IPS DF 4.7 (cell line): ENCODE results near the gene PACS2.
"Not testable (repeated sequence)": the region's sequence is repeated elsewhere in the genome, so short reads cannot be mapped to it uniquely, and the experiment has no call there.

ENCODE experiments used
- DNase-seq: peaks from one replicate; pipeline ENCODE4 v3.0.0-alpha.2; 2013; ENCODE audit warnings: low spot score; ENCODE audit errors: extremely low read depth

PACS2 gene

DNA sequence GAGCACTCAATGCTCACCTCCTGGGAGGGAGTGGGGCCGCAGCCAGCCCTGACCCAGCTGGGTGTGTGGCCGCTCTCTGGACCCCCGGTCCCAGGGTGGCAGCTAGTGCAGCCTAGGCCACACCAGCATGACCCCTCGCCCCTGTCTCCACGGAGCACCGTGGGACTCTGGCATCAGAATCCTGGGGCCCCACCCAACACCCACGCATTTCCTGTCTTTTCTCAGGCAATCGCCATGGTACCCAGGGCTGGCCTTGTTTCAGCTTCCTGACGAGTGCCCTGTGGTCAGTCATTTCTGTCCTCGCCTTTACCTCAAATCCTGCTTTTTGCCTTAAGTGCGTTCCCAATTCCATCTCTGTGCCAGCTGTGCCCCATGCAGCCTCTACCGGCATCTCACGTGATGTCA lies 15.9 kb downstream of the PACS2 start:
- DNase-seq: no peak

GRCh38 chr14:105331575-105332349 lies 17.2 kb downstream of the PACS2 start:
- DNase-seq: no peak

DNA sequence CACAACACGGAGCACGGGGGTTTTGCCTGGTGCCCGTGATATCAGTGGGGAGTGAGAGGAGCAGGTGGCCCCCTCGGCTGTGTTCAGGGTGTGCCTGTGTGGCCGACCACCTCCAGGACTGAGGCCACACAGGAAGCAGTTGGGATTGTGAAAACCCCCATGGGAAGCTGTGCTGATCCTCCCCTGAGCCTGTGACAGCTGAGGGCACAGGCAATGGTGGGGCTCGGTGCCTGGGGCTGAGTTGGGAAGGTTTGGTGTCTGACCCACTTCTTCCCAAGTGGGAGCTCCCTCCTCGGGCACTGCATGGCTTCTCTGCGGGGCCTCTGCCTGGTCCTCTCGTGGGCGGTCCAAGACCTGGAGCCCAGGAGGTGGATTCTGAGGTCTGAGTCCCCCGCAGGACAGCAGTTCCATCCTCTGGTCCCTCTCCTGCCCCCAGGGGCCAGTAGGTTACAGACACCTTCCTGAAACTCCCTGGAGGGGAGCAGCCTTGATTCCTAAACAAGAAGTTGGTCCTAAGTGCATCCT lies 17.9 kb downstream of the PACS2 start:
- DNase-seq: no peak

DNA sequence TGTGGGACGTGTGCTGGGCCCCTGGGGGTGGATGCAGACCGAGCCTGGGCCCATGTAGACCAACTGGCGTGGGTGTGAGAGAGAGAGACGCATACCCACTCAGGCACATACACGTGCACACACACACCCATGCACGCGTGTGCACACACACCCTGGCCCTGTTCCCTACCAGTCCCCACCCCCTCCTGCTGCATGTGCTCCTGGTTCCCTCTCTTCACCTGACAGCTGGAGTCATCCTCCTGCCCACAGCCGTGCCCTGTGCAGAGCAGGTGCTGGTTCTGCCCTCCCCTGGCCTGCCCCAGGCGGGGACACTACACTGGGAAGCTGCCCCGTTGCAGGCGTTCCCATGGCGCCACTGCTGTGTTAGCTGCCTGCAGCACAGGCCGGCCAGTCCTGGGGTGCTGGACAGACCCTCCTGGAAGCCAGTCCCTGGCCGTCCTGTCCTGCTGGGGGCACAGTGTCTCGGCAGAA lies 18.5 kb downstream of the PACS2 start:
- no peak for DNase-seq

GRCh38 chr14:105333613-105334364 lies 19.2 kb downstream of the PACS2 start:
- DNase-seq: no peak

DNA sequence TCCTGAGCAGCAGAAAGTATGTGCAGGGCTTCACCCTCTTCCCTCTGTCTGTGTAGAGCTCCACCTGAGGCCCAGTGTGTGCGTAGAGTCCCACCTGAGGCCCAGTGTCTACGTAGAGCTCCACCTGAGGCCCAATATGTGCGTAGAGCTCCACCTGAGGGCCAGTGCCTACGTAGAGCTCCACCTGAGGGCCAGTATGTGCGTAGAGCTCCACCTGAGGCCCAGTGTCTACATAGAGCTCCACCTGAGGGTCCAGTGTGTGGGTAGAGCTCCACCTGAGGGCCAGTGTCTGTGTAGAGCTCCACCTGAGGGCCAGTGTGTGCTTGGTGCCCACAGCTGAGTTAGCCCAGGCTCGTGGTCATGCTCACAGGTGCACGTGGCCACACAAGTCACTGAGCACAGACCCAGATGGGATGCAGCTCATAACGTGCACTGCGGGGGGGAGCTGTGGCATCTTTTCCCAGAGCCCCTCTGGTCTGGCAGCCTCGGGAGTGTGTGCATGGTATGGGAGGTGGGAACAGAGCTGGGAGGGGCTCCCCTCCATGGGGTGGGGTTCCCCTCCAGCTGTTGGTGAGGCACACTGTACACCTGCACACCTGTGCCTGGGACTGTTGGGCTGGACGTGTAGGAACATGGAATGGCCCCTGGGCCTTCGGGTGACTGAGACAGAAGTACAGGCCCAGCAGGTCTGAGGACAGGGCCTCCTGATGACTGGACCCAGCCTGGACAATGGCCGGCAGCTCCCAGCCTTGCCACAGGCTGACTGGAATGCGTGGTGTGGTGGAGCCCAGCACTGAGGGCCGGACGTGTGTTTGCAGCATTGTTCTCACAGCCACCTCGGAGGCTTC lies 20.1 kb downstream of the PACS2 start:
- no peak for DNase-seq

- DNase-seq: not testable (repeated sequence)
These were observed 20.6 kb downstream of the PACS2 start for GRCh38 chr14:105335231-105335542.

GRCh38 chr14:105335735-105336476 lies 21.4 kb downstream of the PACS2 start:
- DNase-seq: no peak

- DNase-seq: no peak
These were observed 22.1 kb downstream of the PACS2 start for GRCh38 chr14:105336477-105337287.

DNA sequence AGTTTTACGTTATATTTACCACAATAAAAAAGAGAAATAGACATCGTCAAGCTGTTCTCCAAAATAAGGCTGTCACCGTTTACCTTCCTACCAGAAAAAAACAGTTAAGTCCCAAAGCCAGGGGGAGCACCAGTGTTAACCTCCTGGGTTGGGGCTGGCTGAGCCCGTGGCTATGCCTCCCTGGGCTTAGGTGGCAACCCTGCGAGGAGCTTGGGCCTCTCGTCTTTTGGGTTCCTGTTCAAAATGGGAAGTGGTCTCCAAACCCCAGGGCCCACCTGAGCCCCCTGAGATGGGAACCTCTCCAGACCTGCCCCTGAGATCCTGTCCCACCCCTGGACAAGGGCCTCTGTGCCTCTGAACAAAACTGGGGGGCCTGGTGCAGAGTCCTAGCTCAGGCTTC lies 22.9 kb downstream of the PACS2 start:
- no peak for DNase-seq

DNA sequence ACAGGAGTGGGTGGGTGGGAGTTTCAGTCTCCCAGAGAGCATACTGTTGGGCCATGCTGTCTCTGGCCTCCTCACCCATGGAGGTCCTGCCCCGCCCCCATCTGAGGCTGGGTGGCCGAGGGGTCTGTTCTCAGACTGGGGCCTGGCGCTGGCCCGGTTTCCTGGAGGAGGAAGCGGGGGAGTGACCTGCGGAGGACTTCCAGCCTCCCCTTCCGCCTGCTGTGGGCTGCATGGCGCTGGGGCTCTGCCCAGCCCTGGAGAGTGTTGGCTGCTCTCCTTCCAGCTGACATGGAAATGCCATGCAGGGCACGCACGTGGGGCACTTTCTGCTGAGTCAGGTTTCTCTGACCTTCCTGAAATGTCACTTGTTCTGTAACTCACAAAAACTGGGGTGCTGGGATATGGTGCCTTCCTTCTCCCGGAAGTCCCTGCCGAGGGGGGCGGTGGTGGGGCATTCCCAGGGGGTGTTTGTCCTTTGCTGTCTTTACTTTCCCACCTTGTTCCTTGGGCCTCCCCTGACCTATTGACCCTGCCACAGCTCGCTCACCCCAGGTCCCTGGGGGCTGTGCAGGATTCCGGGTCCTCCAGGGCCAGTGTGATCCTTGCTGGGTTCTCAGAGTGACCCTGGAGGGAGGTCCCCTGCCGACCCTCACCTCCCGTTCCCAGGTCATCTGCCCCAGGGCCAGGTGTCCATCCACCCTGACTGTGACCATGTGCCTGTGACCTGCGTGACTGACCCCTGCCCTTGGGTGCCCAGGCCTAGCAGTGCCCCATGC lies 23.6 kb downstream of the PACS2 start:
- DNase-seq: no peak

DNA sequence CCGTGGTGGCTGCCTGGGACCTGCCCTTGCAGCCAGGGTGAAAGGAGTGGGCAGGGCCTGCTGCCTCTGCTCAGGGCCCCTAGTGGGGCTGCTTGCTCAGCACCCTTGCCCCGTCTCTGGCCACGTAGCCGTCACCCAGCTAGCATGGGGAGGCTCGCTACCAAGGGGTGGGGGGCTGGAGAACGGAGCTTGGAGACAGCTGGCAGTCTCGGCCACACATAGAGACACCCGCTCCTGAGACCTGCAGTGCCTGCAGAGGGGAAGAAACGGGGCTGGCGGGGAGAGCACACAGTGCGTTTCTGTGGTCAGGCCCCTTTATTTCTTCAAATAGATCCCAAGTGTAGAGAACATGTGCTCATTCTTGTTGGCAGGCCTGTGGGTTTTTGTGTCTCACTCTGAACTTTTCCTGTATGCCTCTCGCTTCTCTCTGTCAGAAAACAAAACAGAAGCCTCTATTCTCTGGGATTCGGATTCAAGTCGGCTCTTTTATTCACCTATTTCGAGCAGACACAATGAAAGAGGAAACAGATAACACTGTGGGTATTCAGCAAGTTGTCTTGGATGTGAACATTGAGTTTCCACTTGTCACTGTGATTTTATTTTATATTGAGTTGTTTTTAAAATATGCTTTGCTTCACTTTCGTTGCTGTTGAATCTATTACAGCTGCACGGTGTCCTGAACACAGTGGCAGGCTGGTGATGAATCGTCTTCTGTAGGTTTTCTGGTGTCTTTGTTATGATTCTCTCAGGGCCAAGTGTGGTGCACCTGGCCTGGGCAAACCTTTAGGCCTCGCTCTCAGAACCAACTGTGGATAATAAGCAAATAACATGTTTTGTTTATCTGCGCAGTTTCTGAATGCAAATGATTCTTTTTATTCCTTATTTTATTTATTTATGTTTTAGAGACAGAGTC lies 26.5 kb downstream of the PACS2 start:
- no peak for DNase-seq

DNA sequence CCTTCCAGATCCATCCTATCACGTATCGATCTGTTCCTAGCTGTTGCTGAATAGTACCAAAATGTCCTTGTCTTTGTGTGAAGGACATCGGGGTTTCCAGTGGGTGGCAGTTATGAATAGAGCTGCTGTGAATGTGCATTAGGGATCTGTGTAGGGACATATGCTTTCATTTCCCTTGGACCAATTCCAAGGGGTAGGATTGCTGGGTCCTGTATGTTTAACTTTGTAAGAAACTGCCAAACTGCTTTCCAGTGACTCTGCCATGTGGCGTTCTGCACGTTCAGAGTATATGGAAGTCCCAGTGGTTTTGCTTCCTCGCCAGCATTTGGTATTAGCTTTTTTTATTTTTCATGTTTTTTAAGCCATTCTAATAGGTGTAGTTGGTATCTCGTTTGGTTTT lies 28.6 kb downstream of the PACS2 start:
- no peak for DNase-seq

GRCh38 chr14:105346200-105346533 lies 31.6 kb downstream of the PACS2 start:
- no peak for DNase-seq

DNA sequence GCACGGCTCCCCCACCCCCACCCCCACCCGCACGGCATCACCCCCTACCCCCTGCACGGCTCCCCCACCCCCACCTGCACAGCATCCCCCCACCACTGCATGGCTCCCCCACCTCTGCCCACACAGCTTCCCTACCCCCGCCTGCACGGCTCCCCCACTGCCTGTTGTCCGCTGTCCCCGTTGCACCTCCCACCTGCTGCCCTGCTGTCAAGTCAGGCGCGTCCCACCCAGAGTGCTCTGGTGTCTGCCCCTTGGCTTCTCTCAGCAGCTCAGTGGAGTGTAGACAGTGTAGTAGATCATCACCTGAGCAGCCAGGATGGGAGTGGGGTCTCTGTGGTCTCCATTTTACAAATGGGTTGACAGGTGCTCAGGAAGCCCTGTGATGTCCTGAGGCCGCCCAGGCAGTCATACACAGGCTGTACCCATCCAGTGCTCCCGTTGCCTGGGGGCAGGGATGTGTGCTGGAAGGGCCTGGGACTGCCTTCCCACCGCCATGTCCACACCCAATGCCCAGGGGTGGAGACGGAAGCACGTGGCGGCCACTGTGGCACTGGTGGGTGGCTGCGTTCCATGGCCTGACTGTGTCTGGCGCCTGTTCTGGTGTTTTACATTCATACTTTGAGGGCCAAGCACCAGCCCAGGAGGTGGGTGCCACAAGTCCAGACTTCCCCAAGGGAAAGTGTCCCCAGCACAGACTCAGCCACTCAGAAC lies 32.5 kb downstream of the PACS2 start:
- DNase-seq: no peak

DNA sequence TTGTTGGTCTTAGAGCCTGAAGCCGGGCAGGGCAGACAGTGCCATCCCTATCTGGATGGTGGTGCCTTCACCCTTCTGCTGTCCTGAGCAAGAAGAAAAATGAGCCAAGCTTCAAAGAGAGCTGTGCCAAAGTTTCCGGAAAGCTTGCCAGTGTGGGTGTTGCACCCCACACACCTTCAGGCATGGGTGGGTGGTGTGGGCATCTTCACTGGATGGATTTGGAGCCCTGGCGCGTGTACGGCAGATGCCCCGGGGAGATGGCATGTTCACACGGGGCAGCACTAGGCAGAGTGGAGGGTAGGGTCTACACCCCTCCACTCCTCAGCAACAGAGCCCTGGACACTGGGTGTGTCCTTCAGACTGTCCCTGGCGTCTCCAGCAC lies 33.0 kb downstream of the PACS2 start:
- no peak for DNase-seq

DNA sequence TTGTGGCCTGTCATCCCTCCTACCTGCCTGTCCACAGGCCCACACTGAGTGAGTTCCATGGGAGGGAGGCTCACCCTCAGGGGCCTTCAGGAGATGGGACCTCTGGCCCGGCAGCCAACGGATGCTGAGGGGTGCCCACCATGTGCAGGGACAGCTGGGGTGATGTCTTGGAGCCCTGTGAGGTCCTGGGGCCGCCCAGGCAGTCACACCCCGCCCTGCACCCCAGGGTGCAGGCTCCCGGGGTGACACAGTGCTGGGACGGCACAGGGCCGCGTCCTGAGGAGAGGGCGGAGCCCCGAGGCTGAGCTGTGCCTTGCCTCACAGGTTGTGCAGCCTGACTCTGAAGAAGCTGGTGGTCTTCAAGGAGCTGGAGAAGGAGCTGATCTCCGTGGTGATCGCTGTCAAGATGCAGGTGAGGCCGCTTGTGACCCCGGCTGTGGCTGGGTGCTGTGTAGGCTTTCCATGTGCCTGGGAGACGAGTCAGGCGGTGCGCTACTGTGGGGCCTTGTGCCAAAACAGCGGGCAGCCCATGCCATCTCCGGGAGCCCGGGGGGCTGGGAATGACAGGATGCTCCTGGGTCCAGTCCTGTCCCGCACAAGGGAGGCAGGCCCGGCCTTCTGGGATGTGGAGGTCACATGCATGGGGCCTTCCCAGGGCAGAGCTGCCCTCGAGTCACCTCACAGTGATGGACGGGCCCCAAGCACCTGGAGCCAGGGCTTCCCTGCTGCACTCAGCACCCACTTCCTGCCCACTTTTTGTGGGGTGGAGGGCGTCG lies 33.8 kb downstream of the PACS2 start:
- DNase-seq: no peak
